Cardiac muscle cell (in vitro differentiated cells and primary cell): Measurements from ENCODE around the gene OR51L1. TPM values are rescaled to one million over a fixed set of nuclear protein-coding genes. Genes with fewer than 3 reads are reported as not detected.
A peak's percentile ranks its signal among the peaks of the same experiment; 100 is the strongest.

Experiments
- DNase-seq, 2 donors: peaks; one replicate each; pipeline versions ENCODE4 v3.0.0 to v3.0.0-alpha.2; 2010 to 2017; ENCODE audit warnings: low read depth in 1 of 2, low spot score in 1 of 2
- H3K27ac ChIP-seq: fragments of 200-600 bp; sonication (generic); 2 replicates; pipeline ENCODE4 v1.5.1; 2016
- H3K27me3 ChIP-seq: fragments of 200-600 bp; sonication (generic); 2 replicates; pipeline ENCODE4 v1.6.0; 2016; ENCODE audit warnings: control low read depth
- H3K36me3 ChIP-seq: fragments of 200-600 bp; sonication (generic); 2 replicates; pipeline ENCODE4 v1.5.1; 2016; ENCODE audit warnings: control low read depth
- H3K4me1 ChIP-seq: fragments of 200-600 bp; sonication (generic); 2 replicates; pipeline ENCODE4 v1.8.1; 2017; ENCODE audit warnings: low read depth, mild to moderate bottlenecking, mixed run types
- H3K4me3 ChIP-seq: fragments of 200-600 bp; sonication (generic); 2 replicates; pipeline ENCODE4 v1.5.1; 2016; ENCODE audit warnings: mild to moderate bottlenecking
- H3K9me3 ChIP-seq: fragments of 200-600 bp; sonication (generic); 2 replicates; pipeline ENCODE4 v1.5.1; 2017; ENCODE audit warnings: low read depth, mild to moderate bottlenecking, control low read depth
- polyA plus RNA-seq: library from polyadenylated mRNA; unstranded; fragments of >200 nt; fragmentation: Nextera tagmentation; extraction: Ambion mirVana; gene quantifications from 2 replicates; pipeline ENCODE4 v1.2.1, GENCODE V29; 2016
- total RNA-seq: library from RNA; depleted of rRNA; stranded (reverse); fragments of >200 nt; gene quantifications from 2 replicates; pipeline ENCODE4 v1.2.3, GENCODE V29; 2016
- TF ChIP-seq, protein P1 (sequence below): IDR thresholded peaks from 2 replicates; pipeline ENCODE4 v1.5.1; 2012; ENCODE audit warnings: low read depth, mild to moderate bottlenecking, low read length

OR51L1 gene
- total and polyA plus RNA-seq, 2 experiments from 2014 or later: not detected

DNA sequence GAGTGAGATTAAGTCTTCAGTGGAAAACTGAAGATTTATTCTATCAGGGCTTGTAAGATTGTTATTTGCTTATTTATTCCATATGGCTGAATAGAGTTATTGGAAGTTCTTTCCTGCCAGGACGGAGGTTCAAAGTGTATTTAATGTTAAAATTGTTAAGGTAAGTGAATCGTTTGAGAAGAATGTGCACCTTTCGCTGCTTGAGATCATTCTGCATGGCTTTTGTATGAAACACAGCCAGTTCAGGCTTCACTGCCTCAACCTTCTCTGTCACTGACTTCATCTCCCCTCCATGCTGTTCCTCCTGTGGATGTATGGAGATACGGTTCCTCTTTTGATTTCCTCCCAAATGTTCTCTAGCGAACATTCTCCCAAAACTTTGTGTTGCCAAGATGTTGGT, 19.2 kb upstream of the OR51L1 start:
- TF ChIP-seq, protein P1, sequence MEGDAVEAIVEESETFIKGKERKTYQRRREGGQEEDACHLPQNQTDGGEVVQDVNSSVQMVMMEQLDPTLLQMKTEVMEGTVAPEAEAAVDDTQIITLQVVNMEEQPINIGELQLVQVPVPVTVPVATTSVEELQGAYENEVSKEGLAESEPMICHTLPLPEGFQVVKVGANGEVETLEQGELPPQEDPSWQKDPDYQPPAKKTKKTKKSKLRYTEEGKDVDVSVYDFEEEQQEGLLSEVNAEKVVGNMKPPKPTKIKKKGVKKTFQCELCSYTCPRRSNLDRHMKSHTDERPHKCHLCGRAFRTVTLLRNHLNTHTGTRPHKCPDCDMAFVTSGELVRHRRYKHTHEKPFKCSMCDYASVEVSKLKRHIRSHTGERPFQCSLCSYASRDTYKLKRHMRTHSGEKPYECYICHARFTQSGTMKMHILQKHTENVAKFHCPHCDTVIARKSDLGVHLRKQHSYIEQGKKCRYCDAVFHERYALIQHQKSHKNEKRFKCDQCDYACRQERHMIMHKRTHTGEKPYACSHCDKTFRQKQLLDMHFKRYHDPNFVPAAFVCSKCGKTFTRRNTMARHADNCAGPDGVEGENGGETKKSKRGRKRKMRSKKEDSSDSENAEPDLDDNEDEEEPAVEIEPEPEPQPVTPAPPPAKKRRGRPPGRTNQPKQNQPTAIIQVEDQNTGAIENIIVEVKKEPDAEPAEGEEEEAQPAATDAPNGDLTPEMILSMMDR: no peak
- Histone ChIP-seq H3K4me3 (no peak overlapping the region), H3K36me3 (no peaks in the 10 kb centered on the region), H3K9me3 (no peaks in the 10 kb centered on the region), H3K27me3 (no peaks in the 10 kb centered on the region), H3K4me1 (no peaks in the 10 kb centered on the region), H3K27ac (no peak overlapping the region)
- no peak for DNase-seq

DNA sequence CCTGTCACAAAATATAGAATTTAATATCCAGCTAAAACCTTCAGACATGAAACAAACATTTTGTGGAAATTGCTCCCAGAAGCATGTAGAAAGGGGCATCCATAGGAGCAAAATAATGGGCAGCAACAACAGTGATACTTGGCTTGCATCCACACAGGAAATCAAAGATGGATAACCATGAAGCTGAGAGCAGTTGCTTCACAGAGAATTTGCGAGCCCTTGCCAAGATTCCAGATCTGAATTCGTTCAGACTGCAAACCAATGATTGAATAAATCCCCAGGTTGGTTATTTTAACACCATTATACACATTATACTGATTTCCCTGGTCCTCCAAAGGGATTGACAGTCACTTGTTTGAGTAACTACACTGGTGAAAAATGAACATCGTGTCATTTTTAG, 15.6 kb upstream of the OR51L1 start:
- H3K4me3 ChIP-seq: no peak overlapping the region
- no peaks in the 10 kb centered on the region for H3K9me3 ChIP-seq
- H3K27me3 ChIP-seq: no peaks in the 10 kb centered on the region
- no peaks in the 10 kb centered on the region for H3K4me1 ChIP-seq
- TF ChIP-seq, protein P1: no peak
- DNase-seq: no peak
- H3K27ac ChIP-seq: no peak overlapping the region
- no peaks in the 10 kb centered on the region for H3K36me3 ChIP-seq

DNA sequence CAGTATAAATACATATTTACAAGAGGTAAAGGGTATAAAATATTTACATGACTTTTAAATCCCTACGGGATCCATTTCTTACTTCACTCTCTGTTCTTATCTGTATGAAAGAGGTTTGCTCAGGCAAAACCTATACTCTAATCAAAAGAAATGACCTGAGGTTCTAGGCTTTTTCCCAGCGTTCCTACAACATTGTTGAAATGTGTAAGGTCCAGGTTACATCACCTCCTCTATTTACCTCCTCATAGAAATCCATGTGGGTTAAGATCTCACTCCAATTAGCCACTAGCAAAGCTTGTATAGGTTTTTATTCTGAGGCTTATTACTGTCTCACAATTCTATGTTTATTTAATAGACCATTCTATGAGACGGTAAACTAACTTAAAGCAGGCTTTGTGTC, 12.0 kb upstream of the OR51L1 start:
- TF ChIP-seq, protein P1: no peak
- no peaks in the 10 kb centered on the region for H3K9me3 ChIP-seq

DNA sequence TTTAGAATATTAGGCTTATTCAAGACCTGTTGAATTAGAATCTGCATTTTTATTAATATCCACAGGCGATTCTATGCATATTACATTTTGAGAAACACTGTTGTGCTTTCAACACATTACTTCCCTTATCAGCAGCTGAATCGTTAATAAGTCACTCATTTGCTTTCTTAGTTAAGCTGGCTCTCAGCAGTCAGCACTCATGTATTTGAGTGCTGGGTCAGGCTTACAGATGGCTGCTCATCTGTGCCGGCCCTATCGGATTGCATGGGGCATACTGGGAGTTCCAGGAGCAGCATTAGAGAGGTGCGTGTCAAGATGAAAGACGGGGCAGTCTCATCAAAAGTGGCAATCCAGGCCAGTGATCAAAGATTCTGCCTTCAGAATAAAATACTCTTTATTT, 10.8 kb upstream of the OR51L1 start:
- Histone ChIP-seq H3K27me3 (no peaks in the 10 kb centered on the region), H3K4me1 (no peaks in the 10 kb centered on the region), H3K4me3 (no peak overlapping the region), H3K27ac (no peak overlapping the region), H3K36me3 (no peaks in the 10 kb centered on the region), H3K9me3 (no peaks in the 10 kb centered on the region)
- TF ChIP-seq, protein P1: no peak
- DNase-seq: no peak

More for the DNA sequence above, 12.0 kb upstream of the OR51L1 start:
- no peaks in the 10 kb centered on the region for H3K36me3 ChIP-seq
- H3K27ac ChIP-seq: no peak overlapping the region
- H3K27me3 ChIP-seq: no peaks in the 10 kb centered on the region
- no peak for DNase-seq
- no peak overlapping the region for H3K4me3 ChIP-seq
- no peaks in the 10 kb centered on the region for H3K4me1 ChIP-seq

DNA sequence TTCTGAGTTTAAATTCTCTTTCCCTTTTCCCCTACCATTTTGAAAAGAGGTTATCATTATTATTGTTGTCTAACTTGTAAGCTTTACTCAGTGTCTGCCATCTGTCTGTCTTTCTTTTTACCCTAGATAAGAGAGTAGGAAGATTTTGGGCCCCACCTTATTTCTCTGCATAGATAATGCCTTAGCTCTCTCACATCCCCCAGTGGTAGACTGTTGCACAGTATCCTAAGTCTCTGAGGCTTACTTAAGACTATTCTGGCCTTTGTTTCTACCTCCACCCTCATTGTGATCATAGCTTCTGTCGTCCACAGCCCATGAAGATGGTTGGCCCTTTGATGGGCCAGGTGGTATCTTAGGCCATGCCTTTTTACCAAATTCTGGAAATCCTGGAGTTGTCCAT, 3.6 kb upstream of the OR51L1 start:
- DNase-seq: peak in 1 of 2 donors; percentile 10
- TF ChIP-seq, protein P1: peak; percentile 22
- Histone ChIP-seq H3K36me3 (no peaks in the 10 kb centered on the region), H3K4me3 (no peak overlapping the region), H3K27ac (no peak overlapping the region), H3K9me3 (no peaks in the 10 kb centered on the region), H3K4me1 (no peaks in the 10 kb centered on the region), H3K27me3 (no peaks in the 10 kb centered on the region)
